Measurements from ENCODE around the gene AK3. TPM values are rescaled to one million over a fixed set of nuclear protein-coding genes. Genes with fewer than 3 reads are reported as not detected.

AK3 gene
- total RNA-seq, 2 donors from 2014 or later: 51.5 to 59.8 TPM

DNA sequence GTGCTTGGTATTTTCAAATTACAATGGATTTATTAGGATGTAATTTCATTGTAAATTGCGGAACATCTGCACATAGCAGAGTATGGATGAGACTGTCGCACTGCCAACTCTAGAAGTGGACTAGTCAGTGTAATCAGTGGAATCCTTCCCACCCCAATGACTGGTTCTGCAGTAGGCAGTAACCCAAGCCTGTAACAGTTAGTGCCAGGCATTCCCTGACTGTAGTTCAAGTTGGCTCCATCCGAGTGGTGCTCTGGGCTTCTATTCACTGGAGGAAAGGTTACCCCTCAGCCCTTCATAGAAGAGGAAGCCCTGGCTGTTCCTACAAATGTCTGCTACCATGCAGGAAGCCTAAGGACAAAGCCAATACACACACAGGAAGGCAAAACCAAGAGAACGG, 23.2 kb downstream of the AK3 start:
- H3K9ac ChIP-seq (ENCODE audit: extremely low read depth, low read length, poor library complexity, severe bottlenecking): no peak overlapping the region
- TF ChIP-seq, protein P1, sequence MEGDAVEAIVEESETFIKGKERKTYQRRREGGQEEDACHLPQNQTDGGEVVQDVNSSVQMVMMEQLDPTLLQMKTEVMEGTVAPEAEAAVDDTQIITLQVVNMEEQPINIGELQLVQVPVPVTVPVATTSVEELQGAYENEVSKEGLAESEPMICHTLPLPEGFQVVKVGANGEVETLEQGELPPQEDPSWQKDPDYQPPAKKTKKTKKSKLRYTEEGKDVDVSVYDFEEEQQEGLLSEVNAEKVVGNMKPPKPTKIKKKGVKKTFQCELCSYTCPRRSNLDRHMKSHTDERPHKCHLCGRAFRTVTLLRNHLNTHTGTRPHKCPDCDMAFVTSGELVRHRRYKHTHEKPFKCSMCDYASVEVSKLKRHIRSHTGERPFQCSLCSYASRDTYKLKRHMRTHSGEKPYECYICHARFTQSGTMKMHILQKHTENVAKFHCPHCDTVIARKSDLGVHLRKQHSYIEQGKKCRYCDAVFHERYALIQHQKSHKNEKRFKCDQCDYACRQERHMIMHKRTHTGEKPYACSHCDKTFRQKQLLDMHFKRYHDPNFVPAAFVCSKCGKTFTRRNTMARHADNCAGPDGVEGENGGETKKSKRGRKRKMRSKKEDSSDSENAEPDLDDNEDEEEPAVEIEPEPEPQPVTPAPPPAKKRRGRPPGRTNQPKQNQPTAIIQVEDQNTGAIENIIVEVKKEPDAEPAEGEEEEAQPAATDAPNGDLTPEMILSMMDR (conservative IDR thresholded peaks at IDR 0.05): no peak
- peaks cover 87% of the 10 kb centered on the region for H3K36me3 ChIP-seq (ENCODE audit: control insufficient read depth, insufficient read depth, low read length)
- 96 to 100% methylated on average over 3 to 4 of the region's 4 CpGs for WGBS, 2 experiments (ENCODE audit: insufficient coverage in 1 of 2, insufficient read length in 1 of 2)
- no peak overlapping the region for H3K4me3 Mint-ChIP-seq
- H3K4me3 ChIP-seq (ENCODE audit: low read length): no peak overlapping the region
- no peak overlapping the region for H3K27ac ChIP-seq (ENCODE audit: low read depth, low read length)
- no peak for DNase-seq
- peaks cover 80% of the 10 kb centered on the region for H3K36me3 Mint-ChIP-seq (ENCODE audit: low read depth)
- H3K27me3 Mint-ChIP-seq (ENCODE audit: insufficient read depth): no peaks in the 10 kb centered on the region
- H3K4me1 Mint-ChIP-seq: peaks cover 4% of the 10 kb centered on the region
- H3K4me1 ChIP-seq (ENCODE audit: control insufficient read depth, insufficient read depth, low read length): no peaks in the 10 kb centered on the region
- H3K27me3 ChIP-seq (ENCODE audit: control insufficient read depth, insufficient read depth, low read length, poor library complexity, severe bottlenecking): no peaks in the 10 kb centered on the region
- H3K9me3 ChIP-seq (ENCODE audit: control insufficient read depth, low read length): peaks cover 15% of the 10 kb centered on the region
- H3K27ac Mint-ChIP-seq: no peak overlapping the region
- peaks cover 5% of the 10 kb centered on the region for H3K9me3 Mint-ChIP-seq

GRCh38 chr9:4716163-4716562, 24.8 kb downstream of the AK3 start:
- Mint-ChIP-seq H3K36me3 (ENCODE audit: low read depth) (peaks cover 75% of the 10 kb centered on the region), H3K27me3 (ENCODE audit: insufficient read depth) (no peaks in the 10 kb centered on the region), H3K4me1 (peaks cover 4% of the 10 kb centered on the region), H3K27ac (peak overlapping the region; percentile 64), H3K9me3 (peaks cover 5% of the 10 kb centered on the region), H3K4me3 (no peak overlapping the region)
- H3K27ac ChIP-seq (ENCODE audit: low read depth, low read length): no peak overlapping the region
- WGBS, 2 experiments (ENCODE audit: insufficient coverage in 1 of 2, insufficient read length in 1 of 2): 100% methylated on average over 1 of the region's 1 CpG; no CpG with 5 or more reads in 1 of the 2 experiments
- H3K9me3 ChIP-seq (ENCODE audit: control insufficient read depth, low read length): peaks cover 15% of the 10 kb centered on the region
- no peaks in the 10 kb centered on the region for H3K4me1 ChIP-seq (ENCODE audit: control insufficient read depth, insufficient read depth, low read length)
- no peak for DNase-seq
- no peak overlapping the region for H3K4me3 ChIP-seq (ENCODE audit: low read length)
- no peak overlapping the region for H3K9ac ChIP-seq (ENCODE audit: extremely low read depth, low read length, poor library complexity, severe bottlenecking)
- TF ChIP-seq, protein P1 (conservative IDR thresholded peaks at IDR 0.05): no peak
- no peaks in the 10 kb centered on the region for H3K27me3 ChIP-seq (ENCODE audit: control insufficient read depth, insufficient read depth, low read length, poor library complexity, severe bottlenecking)
- H3K36me3 ChIP-seq (ENCODE audit: control insufficient read depth, insufficient read depth, low read length): peaks cover 88% of the 10 kb centered on the region

- H3K4me1 Mint-ChIP-seq: peaks cover 4% of the 10 kb centered on the region
- no peak overlapping the region for H3K9ac ChIP-seq (ENCODE audit: extremely low read depth, low read length, poor library complexity, severe bottlenecking)
- no peaks in the 10 kb centered on the region for H3K27me3 ChIP-seq (ENCODE audit: control insufficient read depth, insufficient read depth, low read length, poor library complexity, severe bottlenecking)
- peaks cover 5% of the 10 kb centered on the region for H3K9me3 Mint-ChIP-seq
- peaks cover 80% of the 10 kb centered on the region for H3K36me3 ChIP-seq (ENCODE audit: control insufficient read depth, insufficient read depth, low read length)
- TF ChIP-seq, protein P1 (conservative IDR thresholded peaks at IDR 0.05): no peak
- DNase-seq: no peak
- no peak overlapping the region for H3K4me3 Mint-ChIP-seq
- peaks cover 11% of the 10 kb centered on the region for H3K9me3 ChIP-seq (ENCODE audit: control insufficient read depth, low read length)
- no peaks in the 10 kb centered on the region for H3K27me3 Mint-ChIP-seq (ENCODE audit: insufficient read depth)
- 91% methylated on average over 8 to 9 of the region's 9 CpGs for WGBS, 2 experiments (ENCODE audit: insufficient coverage in 1 of 2, insufficient read length in 1 of 2)
- no peak overlapping the region for H3K4me3 ChIP-seq (ENCODE audit: low read length)
- H3K36me3 Mint-ChIP-seq (ENCODE audit: low read depth): peaks cover 73% of the 10 kb centered on the region
- H3K27ac Mint-ChIP-seq: no peak overlapping the region
- H3K27ac ChIP-seq (ENCODE audit: low read depth, low read length): no peak overlapping the region
- no peaks in the 10 kb centered on the region for H3K4me1 ChIP-seq (ENCODE audit: control insufficient read depth, insufficient read depth, low read length)
These were observed 26.6 kb downstream of the AK3 start for GRCh38 chr9:4714266-4715016.
